Endothelial cell (in vitro differentiated cells): ENCODE results near the gene RCOR1. TPM values are rescaled to one million over a fixed set of nuclear protein-coding genes. Genes with fewer than 3 reads are reported as not detected.

Experiments used
- DNase-seq: peaks from one replicate; pipeline ENCODE4 v3.0.0; 2021; ENCODE audit warnings: low spot score
- H3K27ac Mint-ChIP-seq: one replicate; pipeline ENCODE4 v1.8.0; 2021; ENCODE audit warnings: mixed read lengths, inconsistent platforms; ENCODE audit not compliant: unreplicated experiment
- H3K27me3 Mint-ChIP-seq: one replicate; pipeline ENCODE4 v1.8.0; 2021; ENCODE audit warnings: mild to moderate bottlenecking, moderate library complexity, mixed read lengths, inconsistent platforms; ENCODE audit not compliant: unreplicated experiment
- H3K36me3 Mint-ChIP-seq: one replicate; pipeline ENCODE4 v1.8.0; 2021; ENCODE audit warnings: mild to moderate bottlenecking, low read depth, mixed read lengths, inconsistent platforms; ENCODE audit not compliant: unreplicated experiment
- H3K4me1 Mint-ChIP-seq: one replicate; pipeline ENCODE4 v1.8.0; 2021; ENCODE audit warnings: mild to moderate bottlenecking, mixed read lengths, inconsistent platforms; ENCODE audit not compliant: unreplicated experiment
- H3K4me3 Mint-ChIP-seq: one replicate; pipeline ENCODE4 v1.8.0; 2021; ENCODE audit warnings: mild to moderate bottlenecking, mixed read lengths, inconsistent platforms; ENCODE audit not compliant: unreplicated experiment
- H3K9me3 Mint-ChIP-seq: one replicate; pipeline ENCODE4 v1.8.0; 2021; ENCODE audit warnings: mixed read lengths, inconsistent platforms; ENCODE audit not compliant: unreplicated experiment
- CTCF ChIP-seq: fragments of 200-600 bp; sonication (generic); IDR thresholded peaks from one replicate; pipeline ENCODE4 v1.5.0; 2021; ENCODE audit warnings: antibody characterized with exemption; ENCODE audit not compliant: unreplicated experiment
- total RNA-seq: library from RNA; stranded (reverse); fragmentation: NEBNext Ultra II Directional; extraction: Animal tissue kit (Norgen Biotek cat#: 25700); gene quantifications from one replicate; pipeline ENCODE4 v1.2.1, GENCODE V29; 2021; ENCODE audit not compliant: unreplicated experiment

The RCOR1 gene
- total RNA-seq, 1 donor from 2014 or later = 51.6 TPM

DNA sequence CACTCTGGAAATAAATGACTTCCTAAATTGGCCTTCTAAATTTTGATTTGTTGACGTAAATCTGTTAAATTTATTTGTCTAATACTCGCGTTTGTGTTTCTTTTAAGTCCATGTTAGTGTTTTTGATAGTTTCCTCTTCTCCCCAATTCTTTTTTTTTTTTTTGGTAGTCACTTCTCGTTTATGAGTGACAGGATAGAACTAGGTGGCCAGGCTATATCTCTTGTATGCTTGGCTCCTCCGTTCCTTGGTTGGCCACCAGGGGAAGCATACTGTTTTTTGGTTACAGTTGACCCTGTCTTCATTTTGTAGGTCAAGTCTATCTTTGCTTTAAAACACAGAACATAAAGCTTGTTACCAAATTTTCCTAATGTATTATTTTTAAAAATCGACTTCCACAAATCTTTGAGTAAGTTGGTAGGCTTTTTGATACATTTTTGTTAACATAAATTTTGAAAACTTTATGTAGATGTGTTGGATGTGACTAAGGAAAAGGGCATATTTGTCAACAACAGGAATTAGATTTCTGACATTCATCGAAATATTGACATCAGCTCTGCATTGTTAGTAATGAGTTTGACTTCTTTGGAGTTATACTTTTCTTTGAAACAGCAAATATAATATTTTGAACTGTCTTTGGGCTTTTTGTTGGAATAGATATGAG, 2.2 kb downstream of the RCOR1 start:
- TF ChIP-seq CTCF = peak; percentile 77
- DNase-seq = peak; percentile 66
- peaks cover 14% of the 10 kb centered on the region for H3K27me3 Mint-ChIP-seq
- no peaks in the 10 kb centered on the region for H3K9me3 Mint-ChIP-seq
- H3K27ac Mint-ChIP-seq = peak overlapping the region; percentile 62
- peaks cover 4% of the 10 kb centered on the region for H3K36me3 Mint-ChIP-seq
- peak overlapping the region; percentile 99 for H3K4me3 Mint-ChIP-seq
- H3K4me1 Mint-ChIP-seq = peaks cover 29% of the 10 kb centered on the region

- Mint-ChIP-seq H3K4me1 (peaks cover 16% of the 10 kb centered on the region), H3K36me3 (no peaks in the 10 kb centered on the region), H3K9me3 (no peaks in the 10 kb centered on the region), H3K4me3 (peak overlapping the region; percentile 0), H3K27ac (no peak overlapping the region), H3K27me3 (peaks cover 1% of the 10 kb centered on the region)
- no peak for TF ChIP-seq CTCF
- DNase-seq = no peak
Observed at GRCh38 chr14:102601378-102601925, 9.0 kb downstream of the RCOR1 start.

GRCh38 chr14:102602421-102603292, 10.2 kb downstream of the RCOR1 start:
- Mint-ChIP-seq H3K36me3 (no peaks in the 10 kb centered on the region), H3K27me3 (peaks cover 1% of the 10 kb centered on the region), H3K9me3 (no peaks in the 10 kb centered on the region), H3K4me1 (peaks cover 16% of the 10 kb centered on the region), H3K27ac (peak overlapping the region; percentile 50), H3K4me3 (no peak overlapping the region)
- TF ChIP-seq CTCF = no peak
- DNase-seq = no peak

GRCh38 chr14:102603293-102603907, 11.0 kb downstream of the RCOR1 start:
- Mint-ChIP-seq H3K27me3 (no peaks in the 10 kb centered on the region), H3K36me3 (no peaks in the 10 kb centered on the region), H3K4me3 (no peak overlapping the region), H3K4me1 (peaks cover 16% of the 10 kb centered on the region), H3K9me3 (no peaks in the 10 kb centered on the region), H3K27ac (peak overlapping the region; percentile 42)
- no peak for TF ChIP-seq CTCF
- DNase-seq = no peak
